Measurements from ENCODE around the gene GPR137B.
"Not testable (repeated sequence)": the region's sequence is repeated elsewhere in the genome, so short reads cannot be mapped to it uniquely, and the experiment has no call there.

GPR137B gene

DNA sequence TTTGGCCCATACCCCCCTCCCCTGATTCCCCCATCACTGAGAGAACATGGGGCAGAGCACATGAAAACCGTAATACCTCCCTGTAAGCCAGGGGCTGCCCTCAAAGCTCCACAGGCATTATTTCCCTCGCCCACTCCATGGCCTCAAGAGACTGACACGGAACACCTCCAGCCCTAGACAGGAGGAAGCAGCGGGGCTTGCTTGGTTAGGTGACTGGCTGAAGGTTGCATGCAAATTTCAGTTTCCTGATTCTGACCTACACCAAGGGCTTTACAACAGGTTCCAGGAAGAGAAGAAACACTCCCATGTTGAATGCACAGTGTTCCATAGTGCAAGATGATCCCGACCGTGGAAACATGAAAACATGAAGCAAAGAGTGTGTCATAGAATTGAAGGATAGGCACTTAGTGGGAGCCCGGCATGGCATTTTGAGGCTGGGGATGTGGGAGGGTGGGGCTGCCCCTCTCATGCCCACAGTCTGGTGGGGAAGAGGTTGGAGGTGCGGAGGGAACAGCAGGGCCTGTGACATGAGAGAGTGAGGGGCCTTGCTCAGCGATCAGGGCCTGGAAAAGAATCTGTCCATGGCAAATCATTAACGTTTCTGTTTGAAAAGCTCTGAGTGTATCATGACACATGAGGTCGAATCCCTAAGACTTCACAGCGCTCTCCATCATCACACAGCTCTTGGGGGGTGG, 33.5 kb downstream of the GPR137B start:
- no peak for DNase-seq (ENCODE audit: low read depth, low spot score)

DNA sequence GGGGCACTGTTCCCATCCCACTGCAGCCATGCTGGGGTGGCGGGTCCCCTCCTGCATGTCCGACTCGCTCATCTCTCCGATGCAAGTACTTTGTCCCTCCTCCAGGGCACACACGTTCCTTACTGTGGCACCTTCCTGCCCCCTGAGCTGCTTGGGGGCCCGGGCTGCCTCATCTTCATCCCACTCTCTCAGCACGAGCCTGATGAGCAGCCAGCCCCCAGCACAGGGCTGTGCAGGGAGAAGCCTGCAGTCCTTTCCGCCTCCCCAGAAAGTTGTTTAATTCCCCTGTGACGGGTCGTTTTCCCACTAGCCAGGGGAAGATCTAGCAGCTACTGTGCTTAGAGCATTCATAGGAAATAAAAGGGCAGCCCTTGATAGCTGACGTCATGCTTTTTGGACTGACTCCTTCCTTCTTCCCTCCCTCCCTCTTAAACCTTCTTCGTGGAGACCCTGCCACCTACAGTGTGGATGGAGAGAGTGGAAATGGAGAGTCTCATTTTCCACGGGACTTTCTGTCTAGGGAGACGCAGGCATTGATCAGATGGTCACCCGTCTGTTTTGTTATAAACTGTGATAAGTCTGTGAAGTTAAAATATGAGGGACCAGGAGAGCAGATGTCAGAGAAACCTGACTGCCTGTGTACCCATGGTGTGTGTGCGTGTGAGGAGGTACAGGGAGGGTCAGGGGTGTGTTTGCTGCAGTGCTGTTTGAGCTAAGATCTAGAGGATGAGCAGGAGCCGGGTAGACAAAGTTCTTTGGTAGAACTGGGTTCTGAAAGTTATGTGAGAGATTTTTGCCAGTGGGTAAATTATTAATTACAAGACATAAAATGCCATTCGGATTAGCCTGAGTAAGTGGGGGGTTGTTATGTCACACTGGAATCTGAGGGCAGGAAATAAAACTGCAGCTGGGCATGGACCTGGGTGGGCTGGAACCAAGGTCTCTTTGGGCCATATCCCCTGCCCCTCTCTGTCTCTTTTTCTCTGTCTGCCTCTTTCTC, 34.3 kb downstream of the GPR137B start:
- no peaks in the 10 kb centered on the region for H3K27me3 ChIP-seq (ENCODE audit: insufficient read depth, insufficient read length)
- TF ChIP-seq ZNF274 (IDR thresholded peaks at IDR 0.05; ENCODE audit: low read depth, low read length) = no peak
- TF ChIP-seq SUZ12 (IDR thresholded peaks at IDR 0.05; ENCODE audit: extremely low read depth, insufficient read depth, insufficient read length) = no peak
- TF ChIP-seq YY1 (IDR thresholded peaks at IDR 0.05; ENCODE audit: insufficient read depth, insufficient read length) = no peak
- no peaks in the 10 kb centered on the region for H3K36me3 ChIP-seq (ENCODE audit: insufficient read depth, insufficient read length, low read length)
- no peak for DNase-seq (ENCODE audit: low read depth, low spot score)
- no peaks in the 10 kb centered on the region for H3K9me3 ChIP-seq (ENCODE audit: insufficient read depth, low read length)
- H3K9ac ChIP-seq (ENCODE audit: insufficient read length, low read depth) = no peak overlapping the region
- peaks cover 6% of the 10 kb centered on the region for H3K4me1 ChIP-seq (ENCODE audit: insufficient read depth, insufficient read length)
- H3K4me3 ChIP-seq (ENCODE audit: insufficient read length, low read depth) = no peak overlapping the region

More for the DNA sequence above, 33.5 kb downstream of the GPR137B start:
- Histone ChIP-seq H3K4me3 (ENCODE audit: insufficient read length, low read depth) (no peak overlapping the region), H3K27me3 (ENCODE audit: insufficient read depth, insufficient read length) (no peaks in the 10 kb centered on the region), H3K4me1 (ENCODE audit: insufficient read depth, insufficient read length) (peaks cover 6% of the 10 kb centered on the region), H3K36me3 (ENCODE audit: insufficient read depth, insufficient read length, low read length) (no peaks in the 10 kb centered on the region), H3K9me3 (ENCODE audit: insufficient read depth, low read length) (no peaks in the 10 kb centered on the region), H3K9ac (ENCODE audit: insufficient read length, low read depth) (no peak overlapping the region)
- TF ChIP-seq SUZ12 (IDR thresholded peaks at IDR 0.05; ENCODE audit: extremely low read depth, insufficient read depth, insufficient read length) (no peak), YY1 (IDR thresholded peaks at IDR 0.05; ENCODE audit: insufficient read depth, insufficient read length) (no peak), ZNF274 (IDR thresholded peaks at IDR 0.05; ENCODE audit: low read depth, low read length) (no peak)

- H3K36me3 ChIP-seq (ENCODE audit: insufficient read depth, insufficient read length, low read length) = no peaks in the 10 kb centered on the region
- H3K9me3 ChIP-seq (ENCODE audit: insufficient read depth, low read length) = no peaks in the 10 kb centered on the region
- TF ChIP-seq YY1 (IDR thresholded peaks at IDR 0.05; ENCODE audit: insufficient read depth, insufficient read length) = no peak
- no peak for TF ChIP-seq ZNF274 (IDR thresholded peaks at IDR 0.05; ENCODE audit: low read depth, low read length)
- TF ChIP-seq SUZ12 (IDR thresholded peaks at IDR 0.05; ENCODE audit: extremely low read depth, insufficient read depth, insufficient read length) = no peak
- H3K9ac ChIP-seq (ENCODE audit: insufficient read length, low read depth) = no peak overlapping the region
- peaks cover 6% of the 10 kb centered on the region for H3K4me1 ChIP-seq (ENCODE audit: insufficient read depth, insufficient read length)
- DNase-seq (ENCODE audit: low read depth, low spot score) = no peak
- no peaks in the 10 kb centered on the region for H3K27me3 ChIP-seq (ENCODE audit: insufficient read depth, insufficient read length)
- H3K4me3 ChIP-seq (ENCODE audit: insufficient read length, low read depth) = no peak overlapping the region
Observed at GRCh38 chr1:236179634-236180033, 37.3 kb downstream of the GPR137B start.

- no peak for TF ChIP-seq SUZ12 (IDR thresholded peaks at IDR 0.05; ENCODE audit: extremely low read depth, insufficient read depth, insufficient read length)
- no peak for TF ChIP-seq YY1 (IDR thresholded peaks at IDR 0.05; ENCODE audit: insufficient read depth, insufficient read length)
- TF ChIP-seq ZNF274 (IDR thresholded peaks at IDR 0.05; ENCODE audit: low read depth, low read length) = no peak
- Histone ChIP-seq H3K9ac (ENCODE audit: insufficient read length, low read depth) (no peak overlapping the region), H3K27me3 (ENCODE audit: insufficient read depth, insufficient read length) (no peaks in the 10 kb centered on the region), H3K36me3 (ENCODE audit: insufficient read depth, insufficient read length, low read length) (no peaks in the 10 kb centered on the region), H3K4me1 (ENCODE audit: insufficient read depth, insufficient read length) (peaks cover 5% of the 10 kb centered on the region), H3K9me3 (ENCODE audit: insufficient read depth, low read length) (no peaks in the 10 kb centered on the region), H3K4me3 (ENCODE audit: insufficient read length, low read depth) (no peak overlapping the region)
- no peak for DNase-seq (ENCODE audit: low read depth, low spot score)
Observed at GRCh38 chr1:236181059-236181458, 38.7 kb downstream of the GPR137B start.

DNA sequence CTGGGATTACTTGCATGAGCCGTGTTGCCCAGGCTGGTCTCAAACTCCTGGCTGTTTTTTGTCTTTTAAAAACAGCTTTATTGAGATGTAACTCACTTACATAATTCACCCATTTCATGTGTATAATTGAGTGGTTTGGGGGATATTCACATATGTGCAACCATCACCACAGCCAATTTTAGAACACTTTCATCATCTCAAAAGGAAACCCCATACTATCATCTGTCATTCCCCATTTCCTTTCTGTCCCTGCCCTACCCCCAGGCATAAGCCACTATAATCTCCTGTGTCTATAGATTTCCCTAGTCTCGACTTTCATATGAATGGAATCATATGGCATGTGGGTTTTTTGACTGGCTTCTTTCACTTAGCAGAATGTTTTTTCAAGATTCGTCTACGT, 43.3 kb downstream of the GPR137B start:
- Histone ChIP-seq H3K27me3 (ENCODE audit: insufficient read depth, insufficient read length) (no peaks in the 10 kb centered on the region), H3K36me3 (ENCODE audit: insufficient read depth, insufficient read length, low read length) (no peaks in the 10 kb centered on the region), H3K9ac (ENCODE audit: insufficient read length, low read depth) (no peak overlapping the region), H3K4me1 (ENCODE audit: insufficient read depth, insufficient read length) (no peaks in the 10 kb centered on the region), H3K4me3 (ENCODE audit: insufficient read length, low read depth) (no peak overlapping the region), H3K9me3 (ENCODE audit: insufficient read depth, low read length) (no peaks in the 10 kb centered on the region)
- DNase-seq (ENCODE audit: low read depth, low spot score) = no peak
- TF ChIP-seq ZNF274 (IDR thresholded peaks at IDR 0.05; ENCODE audit: low read depth, low read length) = no peak
- TF ChIP-seq SUZ12 (IDR thresholded peaks at IDR 0.05; ENCODE audit: extremely low read depth, insufficient read depth, insufficient read length) = no peak
- no peak for TF ChIP-seq YY1 (IDR thresholded peaks at IDR 0.05; ENCODE audit: insufficient read depth, insufficient read length)

- H3K9me3 ChIP-seq (ENCODE audit: insufficient read depth, low read length); H3K36me3 ChIP-seq (ENCODE audit: insufficient read depth, insufficient read length, low read length); H3K27me3 ChIP-seq (ENCODE audit: insufficient read depth, insufficient read length); DNase-seq (ENCODE audit: low read depth, low spot score); H3K9ac ChIP-seq (ENCODE audit: insufficient read length, low read depth); H3K4me1 ChIP-seq (ENCODE audit: insufficient read depth, insufficient read length); H3K4me3 ChIP-seq (ENCODE audit: insufficient read length, low read depth): not testable (repeated sequence)
Observed at GRCh38 chr1:236186471-236186870, 44.1 kb downstream of the GPR137B start.

- H3K27me3 ChIP-seq (ENCODE audit: insufficient read depth, insufficient read length); DNase-seq (ENCODE audit: low read depth, low spot score); H3K4me3 ChIP-seq (ENCODE audit: insufficient read length, low read depth); H3K9me3 ChIP-seq (ENCODE audit: insufficient read depth, low read length); H3K36me3 ChIP-seq (ENCODE audit: insufficient read depth, insufficient read length, low read length); H3K4me1 ChIP-seq (ENCODE audit: insufficient read depth, insufficient read length); H3K9ac ChIP-seq (ENCODE audit: insufficient read length, low read depth): not testable (repeated sequence)
Observed at GRCh38 chr1:236188084-236188483, 45.7 kb downstream of the GPR137B start.
